ENCODE results near the gene CHD8. TPM values are rescaled to one million over a fixed set of nuclear protein-coding genes. Genes with fewer than 3 reads are reported as not detected.

The CHD8 gene
- polyA plus RNA-seq, 3 donors = 8.2 to 34.2 (median 15.1) TPM

DNA sequence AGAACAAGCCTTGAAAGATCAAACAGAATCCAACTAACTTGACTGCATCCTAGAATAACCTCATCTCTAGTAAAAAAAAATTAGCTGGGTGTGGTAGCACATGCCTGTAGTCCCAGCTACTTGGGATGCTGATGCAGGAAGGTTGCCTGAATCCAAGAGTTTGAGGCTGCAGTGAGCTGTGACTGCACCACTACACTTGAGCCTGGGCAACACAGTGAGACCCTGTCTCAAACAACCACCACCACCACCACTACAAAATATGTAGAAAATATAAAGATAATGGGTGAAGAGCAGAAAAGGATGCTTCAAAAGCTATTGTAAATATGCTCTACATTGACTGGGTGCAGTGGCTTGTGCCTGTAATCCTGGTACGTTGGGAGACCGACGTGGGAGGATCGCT, 99.4 kb downstream of the CHD8 start:
- Histone ChIP-seq H3K9me3 (replicated peaks in 1 of 2; ENCODE audit: control insufficient read depth in 1 of 2, insufficient read depth in 1 of 2, low read length in 2 of 2) (no peaks in the 10 kb centered on the region), H3K27me3 (ENCODE audit: control insufficient read depth in 2 of 2, insufficient read depth in 2 of 2, low read length in 2 of 2) (no peaks in the 10 kb centered on the region), H3K4me1 (ENCODE audit: control insufficient read depth in 1 of 2, insufficient read depth in 2 of 2, low read length in 2 of 2) (peaks cover 9 to 14% of the 10 kb centered on the region in 2 donors), H4K20me1 (ENCODE audit: insufficient read depth, low read length) (no peaks in the 10 kb centered on the region), H3K9ac (ENCODE audit: insufficient read depth, low read length, poor library complexity, severe bottlenecking) (no peak overlapping the region), H3K36me3 (replicated peaks in 1 of 2; ENCODE audit: control insufficient read depth in 1 of 2, insufficient read depth in 2 of 2, low read length in 2 of 2) (peaks cover 76 to 92% of the 10 kb centered on the region in 2 donors), H3K4me3 (replicated peaks in 1 of 3; ENCODE audit: low read depth in 2 of 3, low read length in 3 of 3) (no peak overlapping the region), H3K4me2 (replicated peaks; ENCODE audit: extremely low read depth, low read length, poor library complexity, severe bottlenecking) (no peak overlapping the region), H3K27ac (ENCODE audit: low read depth in 1 of 2, low read length in 2 of 2) (peak overlapping the region in 1 of 2 donors; percentile 29), H3K79me2 (ENCODE audit: insufficient read depth, low read length) (no peaks in the 10 kb centered on the region), H2AFZ (ENCODE audit: insufficient read depth, low read depth, low read length, poor library complexity, severe bottlenecking) (no peak overlapping the region)
- intact Hi-C loops (cut with micrococcal nuclease) = no loop called here
- 100% methylated on average over 4 of the region's 4 CpGs for WGBS (ENCODE audit: insufficient coverage)
- Mint-ChIP-seq H3K27ac (no peak overlapping the region), H3K36me3 (peaks cover 87 to 91% of the 10 kb centered on the region in 2 donors), H3K4me1 (peaks cover 13% of the 10 kb centered on the region), H3K9me3 (peaks cover 0 to 2% (median 0%) of the 10 kb centered on the region in 7 donors), H3K4me3 (no peak overlapping the region), H3K27me3 (ENCODE audit: low read depth in 3 of 3) (peaks cover 0 to 2% (median 0%) of the 10 kb centered on the region in 3 donors)
- DNase-seq = no peak
- TF ChIP-seq, protein P1, sequence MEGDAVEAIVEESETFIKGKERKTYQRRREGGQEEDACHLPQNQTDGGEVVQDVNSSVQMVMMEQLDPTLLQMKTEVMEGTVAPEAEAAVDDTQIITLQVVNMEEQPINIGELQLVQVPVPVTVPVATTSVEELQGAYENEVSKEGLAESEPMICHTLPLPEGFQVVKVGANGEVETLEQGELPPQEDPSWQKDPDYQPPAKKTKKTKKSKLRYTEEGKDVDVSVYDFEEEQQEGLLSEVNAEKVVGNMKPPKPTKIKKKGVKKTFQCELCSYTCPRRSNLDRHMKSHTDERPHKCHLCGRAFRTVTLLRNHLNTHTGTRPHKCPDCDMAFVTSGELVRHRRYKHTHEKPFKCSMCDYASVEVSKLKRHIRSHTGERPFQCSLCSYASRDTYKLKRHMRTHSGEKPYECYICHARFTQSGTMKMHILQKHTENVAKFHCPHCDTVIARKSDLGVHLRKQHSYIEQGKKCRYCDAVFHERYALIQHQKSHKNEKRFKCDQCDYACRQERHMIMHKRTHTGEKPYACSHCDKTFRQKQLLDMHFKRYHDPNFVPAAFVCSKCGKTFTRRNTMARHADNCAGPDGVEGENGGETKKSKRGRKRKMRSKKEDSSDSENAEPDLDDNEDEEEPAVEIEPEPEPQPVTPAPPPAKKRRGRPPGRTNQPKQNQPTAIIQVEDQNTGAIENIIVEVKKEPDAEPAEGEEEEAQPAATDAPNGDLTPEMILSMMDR (IDR thresholded peaks at IDR 0.05) = no peak

DNA sequence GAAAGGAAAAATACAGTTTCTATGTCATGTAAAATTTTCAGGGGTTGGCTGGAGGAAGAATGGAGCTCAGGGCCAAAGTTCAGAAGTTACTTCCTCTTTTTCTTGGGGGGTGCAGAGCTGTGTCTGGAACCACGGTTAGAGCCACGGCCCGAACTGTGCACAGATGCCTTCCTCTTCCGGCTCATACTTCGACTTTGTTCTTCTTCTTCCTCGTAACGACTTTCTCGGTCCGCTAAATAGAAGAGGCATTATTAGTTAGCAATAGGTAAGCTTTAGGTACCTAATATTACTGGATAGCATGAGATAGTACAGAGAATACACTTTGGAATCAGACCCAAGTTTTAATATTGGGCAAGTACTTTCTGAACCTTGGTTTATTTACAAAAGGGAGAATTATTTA, 103.3 kb downstream of the CHD8 start:
- Histone ChIP-seq H3K9ac (ENCODE audit: insufficient read depth, low read length, poor library complexity, severe bottlenecking) (no peak overlapping the region), H3K27ac (ENCODE audit: low read depth in 1 of 2, low read length in 2 of 2) (peak overlapping the region; percentile 73 to 76), H3K4me1 (ENCODE audit: control insufficient read depth in 1 of 2, insufficient read depth in 2 of 2, low read length in 2 of 2) (peaks cover 9 to 16% of the 10 kb centered on the region in 2 donors), H4K20me1 (ENCODE audit: insufficient read depth, low read length) (no peaks in the 10 kb centered on the region), H3K79me2 (ENCODE audit: insufficient read depth, low read length) (no peaks in the 10 kb centered on the region), H3K4me2 (replicated peaks; ENCODE audit: extremely low read depth, low read length, poor library complexity, severe bottlenecking) (peak overlapping the region; percentile 51), H3K4me3 (replicated peaks in 1 of 3; ENCODE audit: low read depth in 2 of 3, low read length in 3 of 3) (peak overlapping the region in 1 of 3 experiments; percentile 54), H2AFZ (ENCODE audit: insufficient read depth, low read depth, low read length, poor library complexity, severe bottlenecking) (peak overlapping the region; percentile 74), H3K36me3 (replicated peaks in 1 of 2; ENCODE audit: control insufficient read depth in 1 of 2, insufficient read depth in 2 of 2, low read length in 2 of 2) (peaks cover 54 to 64% of the 10 kb centered on the region in 2 donors), H3K27me3 (ENCODE audit: control insufficient read depth in 2 of 2, insufficient read depth in 2 of 2, low read length in 2 of 2) (no peaks in the 10 kb centered on the region), H3K9me3 (replicated peaks in 1 of 2; ENCODE audit: control insufficient read depth in 1 of 2, insufficient read depth in 1 of 2, low read length in 2 of 2) (no peaks in the 10 kb centered on the region)
- Mint-ChIP-seq H3K27me3 (ENCODE audit: low read depth in 3 of 3) (peaks cover 2 to 3% (median 2%) of the 10 kb centered on the region in 3 donors), H3K36me3 (peaks cover 64 to 68% of the 10 kb centered on the region in 2 donors), H3K4me3 (peak overlapping the region; percentile 60 to 71), H3K27ac (peak overlapping the region; percentile 87 to 97 (median 94)), H3K9me3 (peaks cover 0 to 2% (median 0%) of the 10 kb centered on the region in 7 donors), H3K4me1 (peaks cover 13% of the 10 kb centered on the region)
- TF ChIP-seq, protein P1 (IDR thresholded peaks at IDR 0.05) = no peak
- DNase-seq = peak; percentile 64 to 82 (median 79)
- 0% methylated on average over 3 of the region's 9 CpGs for WGBS (ENCODE audit: insufficient coverage)
- intact Hi-C loops (cut with micrococcal nuclease) = no loop called here

Measured in CD14-positive monocyte (primary cell).